ENCODE measurements around the gene C17orf100.
"Not testable (repeated sequence)": the region's sequence is repeated elsewhere in the genome, so short reads cannot be mapped to it uniquely, and the experiment has no call there.

Gene C17orf100

DNA sequence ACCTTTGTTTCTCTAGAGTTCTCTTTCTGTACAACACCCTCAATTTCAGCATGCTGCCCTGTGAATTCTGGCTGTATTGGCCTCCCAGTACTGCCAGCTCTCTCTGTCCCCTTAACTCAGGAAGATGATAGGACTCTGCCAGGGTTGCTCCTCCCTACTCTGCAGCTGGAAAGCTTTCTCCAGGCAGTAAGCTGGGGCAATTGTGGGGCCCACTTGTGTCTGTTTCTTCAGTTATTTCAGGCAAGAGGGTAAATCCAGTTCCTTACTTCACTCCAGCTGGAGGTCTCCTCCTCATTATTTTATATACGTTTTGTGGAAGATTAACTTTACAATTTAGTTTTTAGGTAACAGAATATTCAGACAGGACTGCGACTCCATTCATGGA is 9.9 kb downstream of the C17orf100 start:
- H3K4me3 ChIP-seq (replicated peaks; ENCODE audit: low read depth, low read length), result no peak overlapping the region
- TF ChIP-seq, protein P1, sequence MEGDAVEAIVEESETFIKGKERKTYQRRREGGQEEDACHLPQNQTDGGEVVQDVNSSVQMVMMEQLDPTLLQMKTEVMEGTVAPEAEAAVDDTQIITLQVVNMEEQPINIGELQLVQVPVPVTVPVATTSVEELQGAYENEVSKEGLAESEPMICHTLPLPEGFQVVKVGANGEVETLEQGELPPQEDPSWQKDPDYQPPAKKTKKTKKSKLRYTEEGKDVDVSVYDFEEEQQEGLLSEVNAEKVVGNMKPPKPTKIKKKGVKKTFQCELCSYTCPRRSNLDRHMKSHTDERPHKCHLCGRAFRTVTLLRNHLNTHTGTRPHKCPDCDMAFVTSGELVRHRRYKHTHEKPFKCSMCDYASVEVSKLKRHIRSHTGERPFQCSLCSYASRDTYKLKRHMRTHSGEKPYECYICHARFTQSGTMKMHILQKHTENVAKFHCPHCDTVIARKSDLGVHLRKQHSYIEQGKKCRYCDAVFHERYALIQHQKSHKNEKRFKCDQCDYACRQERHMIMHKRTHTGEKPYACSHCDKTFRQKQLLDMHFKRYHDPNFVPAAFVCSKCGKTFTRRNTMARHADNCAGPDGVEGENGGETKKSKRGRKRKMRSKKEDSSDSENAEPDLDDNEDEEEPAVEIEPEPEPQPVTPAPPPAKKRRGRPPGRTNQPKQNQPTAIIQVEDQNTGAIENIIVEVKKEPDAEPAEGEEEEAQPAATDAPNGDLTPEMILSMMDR (IDR thresholded peaks at IDR 0.05; ENCODE audit: low read depth, low read length, missing control alignments), result no peak
- no peak for DNase-seq (ENCODE audit: extremely low read depth, low read depth)

DNA sequence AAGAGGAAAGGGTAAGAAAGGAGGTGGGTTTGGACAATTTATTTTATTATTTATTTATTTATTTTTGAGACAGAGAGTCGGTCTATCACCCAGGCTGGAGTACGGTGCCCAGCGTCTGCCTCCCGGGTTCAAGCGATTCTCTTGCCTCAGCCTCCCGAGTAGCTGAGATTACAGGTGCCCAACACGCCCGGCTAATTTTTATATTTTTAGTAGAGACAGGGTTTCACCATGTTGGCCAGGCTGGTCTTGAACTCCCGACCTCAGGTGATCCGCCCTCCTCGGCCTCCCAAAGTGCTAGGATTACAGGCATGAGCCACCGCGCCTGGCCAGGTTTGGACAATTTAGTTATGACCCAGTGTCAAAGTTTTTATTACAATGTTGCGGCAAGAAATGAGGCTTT is 11.6 kb downstream of the C17orf100 start:
- not testable (repeated sequence) for DNase-seq (ENCODE audit: extremely low read depth, low read depth); H3K4me3 ChIP-seq (replicated peaks; ENCODE audit: low read depth, low read length)

DNA sequence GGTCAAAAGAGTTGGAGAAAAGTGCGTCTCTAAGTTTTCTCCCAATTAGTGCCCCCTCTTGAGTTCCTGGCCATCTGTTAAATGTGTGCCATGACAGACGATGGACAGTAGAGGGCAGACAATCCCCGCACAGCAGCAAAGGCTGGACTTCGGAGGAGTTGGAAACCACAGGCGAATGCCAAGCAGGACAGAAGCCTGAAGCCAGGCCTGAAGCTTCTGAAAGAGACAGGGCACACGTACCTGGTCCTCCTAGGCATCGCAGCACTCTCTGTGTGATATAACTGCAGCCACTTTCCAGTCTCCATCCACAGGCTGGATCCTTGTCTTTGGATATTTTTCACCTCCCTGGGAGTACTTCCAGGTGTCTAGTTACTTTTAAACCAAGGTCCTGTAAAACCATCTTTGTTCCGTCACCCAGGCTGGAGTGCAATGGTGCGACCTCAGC is 14.5 kb downstream of the C17orf100 start:
- TF ChIP-seq, protein P1 (IDR thresholded peaks at IDR 0.05; ENCODE audit: low read depth, low read length, missing control alignments), result peak; percentile 94
- no peak overlapping the region for H3K4me3 ChIP-seq (replicated peaks; ENCODE audit: low read depth, low read length)
- peak; percentile 49 for DNase-seq (ENCODE audit: extremely low read depth, low read depth)

DNA sequence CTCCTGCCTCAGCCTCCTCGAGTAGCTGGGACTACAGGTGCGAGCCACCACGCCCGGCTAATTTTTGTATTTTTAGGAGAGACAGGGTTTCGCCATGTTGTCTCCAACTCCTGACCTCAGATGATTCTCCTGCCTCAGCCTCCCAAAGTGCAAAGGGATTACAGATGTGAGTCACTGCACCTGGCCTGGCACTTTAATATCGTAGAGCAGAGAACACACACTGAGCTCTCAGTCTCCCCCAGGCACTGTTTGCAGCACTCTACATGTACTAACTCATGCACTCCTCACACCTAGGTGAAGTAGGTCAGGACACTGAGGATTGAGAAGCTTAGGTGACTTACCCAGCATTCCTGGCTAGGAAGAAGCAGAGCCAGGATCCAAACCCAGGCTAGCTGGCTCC is 15.0 kb downstream of the C17orf100 start:
- DNase-seq (ENCODE audit: extremely low read depth, low read depth), result no peak
- H3K4me3 ChIP-seq (replicated peaks; ENCODE audit: low read depth, low read length), result no peak overlapping the region
- TF ChIP-seq, protein P1 (IDR thresholded peaks at IDR 0.05; ENCODE audit: low read depth, low read length, missing control alignments), result no peak

DNA sequence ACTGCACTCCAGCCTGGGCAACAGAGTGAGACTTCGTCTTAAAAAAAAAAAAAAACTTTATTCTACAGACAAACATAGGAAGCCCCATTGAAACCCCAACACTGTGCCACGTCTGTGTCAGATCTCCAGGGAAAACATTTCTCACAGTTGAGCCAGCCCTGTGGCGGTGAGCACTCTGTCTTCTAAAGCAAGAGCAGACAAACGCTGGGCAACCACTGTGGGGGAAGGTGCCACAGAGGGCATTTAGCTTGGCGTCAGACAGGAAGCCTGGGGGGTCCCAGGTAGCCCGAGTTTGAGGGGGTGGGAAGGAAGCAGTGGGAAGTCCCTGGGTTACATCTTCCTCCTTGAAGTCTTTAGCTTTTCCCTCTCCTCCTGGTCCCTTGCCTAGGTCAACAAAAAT is 16.0 kb downstream of the C17orf100 start:
- TF ChIP-seq, protein P1 (IDR thresholded peaks at IDR 0.05; ENCODE audit: low read depth, low read length, missing control alignments), result no peak
- no peak for DNase-seq (ENCODE audit: extremely low read depth, low read depth)
- H3K4me3 ChIP-seq (replicated peaks; ENCODE audit: low read depth, low read length), result no peak overlapping the region

DNA sequence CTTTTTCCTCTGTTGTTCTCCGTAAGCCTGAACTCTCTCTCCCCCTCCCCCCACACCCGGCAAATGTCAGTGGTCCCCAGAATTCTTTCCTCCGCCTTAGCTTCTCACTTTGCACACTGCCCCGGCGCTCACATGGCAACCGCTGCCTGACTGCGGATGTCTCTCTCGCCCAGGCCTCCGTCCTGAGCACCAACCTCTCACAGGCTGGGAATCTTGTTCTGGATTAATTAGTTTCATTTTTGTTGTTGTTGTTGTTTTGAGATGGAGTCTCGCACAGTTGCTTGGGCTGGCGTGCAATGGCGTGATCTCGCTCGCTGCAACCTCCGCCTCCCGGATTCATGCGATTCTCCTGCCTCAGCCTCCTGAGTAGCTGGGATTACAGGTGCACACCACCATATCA is 16.7 kb downstream of the C17orf100 start:
- H3K4me3 ChIP-seq (replicated peaks; ENCODE audit: low read depth, low read length), result no peak overlapping the region
- TF ChIP-seq, protein P1 (IDR thresholded peaks at IDR 0.05; ENCODE audit: low read depth, low read length, missing control alignments), result no peak
- DNase-seq (ENCODE audit: extremely low read depth, low read depth), result no peak

DNA sequence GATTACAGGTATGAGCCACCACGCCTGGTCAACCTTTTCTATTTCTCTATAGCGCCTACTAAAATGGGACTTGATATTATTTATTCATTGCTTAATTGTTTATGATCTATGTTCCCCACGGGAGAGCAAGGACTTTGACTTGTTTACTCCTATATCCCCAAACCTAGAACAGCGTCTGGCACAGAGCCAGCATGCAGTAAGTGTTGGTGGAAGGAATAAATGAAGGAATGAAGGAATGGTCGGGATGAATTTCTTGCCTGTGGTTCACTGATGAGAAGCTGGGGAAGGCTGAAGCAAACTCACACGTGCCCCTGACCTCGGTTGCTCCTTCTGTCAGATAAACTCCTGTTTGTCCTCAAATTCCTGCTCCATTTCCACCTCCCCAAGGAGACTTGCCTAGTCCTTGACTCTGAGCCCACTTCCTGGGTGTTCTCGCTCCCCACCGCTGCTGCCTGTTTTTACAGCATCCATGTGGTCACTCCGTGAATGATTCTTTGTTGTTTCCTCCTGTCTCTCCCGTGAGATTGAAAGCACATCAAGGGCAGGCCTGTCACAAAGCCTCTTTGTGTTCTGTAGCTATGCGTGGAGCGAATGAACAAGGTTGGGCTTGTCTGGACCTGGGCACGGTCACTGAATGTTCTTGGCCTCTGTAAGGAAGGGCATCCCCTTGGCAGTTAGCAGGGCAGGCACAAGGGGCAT is 17.3 kb downstream of the C17orf100 start:
- no peak for DNase-seq (ENCODE audit: extremely low read depth, low read depth)
- H3K4me3 ChIP-seq (replicated peaks; ENCODE audit: low read depth, low read length), result no peak overlapping the region
- TF ChIP-seq, protein P1 (IDR thresholded peaks at IDR 0.05; ENCODE audit: low read depth, low read length, missing control alignments), result no peak
